Naive thymus-derived CD4-positive, alpha-beta T cell (primary cell): Measurements from ENCODE around the gene MIAT. TPM values are rescaled to one million over a fixed set of nuclear protein-coding genes. Genes with fewer than 3 reads are reported as not detected.

Experiments
- ATAC-seq: fragments of 150-1000 bp; cut with Tn5 transposase; 2 replicates; pipeline ENCODE4 v1.10.0; 2021; ENCODE audit warnings: mild to moderate bottlenecking, moderate library complexity
- CTCF ChIA-PET: fragments of 350-600 bp; sonication (Branson Sonifier 250); formaldehyde crosslinking; loops from one replicate; lab custom pipeline; 2021; ENCODE audit warnings: antibody characterized with exemption; lab: Charles Lee
- POLR2A ChIA-PET: fragments of 350-600 bp; sonication (Branson Sonifier 250); formaldehyde crosslinking; loops from one replicate; lab custom pipeline; 2021; ENCODE audit warnings: antibody characterized with exemption, inconsistent platforms; lab: Charles Lee
- DNase-seq, 9 donors: peaks; one replicate each; pipeline versions ENCODE4 v3.0.0 to v3.0.0-alpha.2; 2020 to 2022; ENCODE audit warnings: mixed read lengths in 1 of 9
- H3K27ac ChIP-seq: one replicate; pipeline ENCODE4 v1.7.0; 2013; ENCODE audit warnings: mild to moderate bottlenecking, low read depth, low read length, moderate library complexity
- H3K27me3 ChIP-seq, 2 donors: one replicate each; pipeline ENCODE4 v1.7.0; 2013; ENCODE audit warnings: low read length in 2 of 2, mild to moderate bottlenecking in 2 of 2, moderate library complexity in 2 of 2; ENCODE audit not compliant: control insufficient read depth in 2 of 2, insufficient read depth in 2 of 2
- H3K36me3 ChIP-seq, 3 experiments: 1 replicate in 2 of 3; 2 replicates in 1 of 3; pipeline ENCODE4 v1.7.0; 2013; ENCODE audit warnings: low read length in 3 of 3, mild to moderate bottlenecking in 3 of 3, moderate library complexity in 1 of 3; ENCODE audit not compliant: insufficient read depth in 3 of 3, control insufficient read depth in 2 of 3
- H3K4me1 ChIP-seq, 2 donors: one replicate each; pipeline ENCODE4 v1.7.0; 2013; ENCODE audit warnings: low read length in 2 of 2, mild to moderate bottlenecking in 2 of 2, moderate library complexity in 1 of 2; ENCODE audit not compliant: control insufficient read depth in 2 of 2, insufficient read depth in 2 of 2
- H3K4me3 ChIP-seq: 2 replicates; pipeline ENCODE4 v1.7.0; 2013; ENCODE audit warnings: mild to moderate bottlenecking, low read length
- H3K9me3 ChIP-seq, 3 experiments: 1 replicate in 2 of 3; 2 replicates in 1 of 3; pipeline ENCODE4 v1.7.0; 2013; ENCODE audit warnings: low read length in 3 of 3; ENCODE audit not compliant: control insufficient read depth in 2 of 3
- H3K27ac Mint-ChIP-seq, 9 donors: one replicate each; pipeline ENCODE4 v1.8.0; 2020 to 2022; ENCODE audit warnings: mixed read lengths in 9 of 9, mild to moderate bottlenecking in 8 of 9, moderate library complexity in 5 of 9, inconsistent platforms in 2 of 9
- H3K27me3 Mint-ChIP-seq, 5 donors: one replicate each; pipeline ENCODE4 v1.8.0; 2021 to 2022; ENCODE audit warnings: mixed read lengths in 5 of 5, mild to moderate bottlenecking in 1 of 5
- H3K36me3 Mint-ChIP-seq, 5 donors: one replicate each; pipeline ENCODE4 v1.8.0; 2020 to 2022; ENCODE audit warnings: mixed read lengths in 5 of 5, mild to moderate bottlenecking in 3 of 5, inconsistent platforms in 1 of 5
- H3K4me1 Mint-ChIP-seq, 7 donors: one replicate each; pipeline ENCODE4 v1.8.0; 2020 to 2022; ENCODE audit warnings: mixed read lengths in 7 of 7, mild to moderate bottlenecking in 3 of 7, inconsistent platforms in 1 of 7
- H3K4me3 Mint-ChIP-seq, 10 donors: one replicate each; pipeline ENCODE4 v1.8.0; 2020 to 2022; ENCODE audit warnings: mild to moderate bottlenecking in 10 of 10, mixed read lengths in 10 of 10, moderate library complexity in 6 of 10, inconsistent platforms in 2 of 10
- H3K9me3 Mint-ChIP-seq, 11 donors: one replicate each; pipeline ENCODE4 v1.8.0; 2020 to 2022; ENCODE audit warnings: mixed read lengths in 11 of 11, mild to moderate bottlenecking in 4 of 11, inconsistent platforms in 1 of 11, moderate library complexity in 1 of 11
- intact Hi-C, 2 donors: fragments of 100-400 bp; cut with micrococcal nuclease; formaldehyde crosslinking; loops; one replicate each; pipeline ENCODE4 v1.15.1; 2023
- polyA plus RNA-seq, 2 donors: library from polyadenylated mRNA; unstranded; fragments of 300-500 nt; fragmentation: Illumina TruSeq; gene quantifications; one replicate each; pipeline ENCODE4 v1.2.3, GENCODE V29; 2021
- total RNA-seq, 6 experiments: library from RNA in 5 of 6; stranded (reverse) in 5 of 6; gene quantifications; 1 replicate in 5 of 6; 2 replicates in 1 of 6; pipeline ENCODE4 v1.2.3 and lab custom pipeline; 2021 to 2026

The MIAT gene
- total and polyA plus RNA-seq, 7 experiments from 2014 or later, result 0.05 to 156 (median 35.8) TPM

DNA sequence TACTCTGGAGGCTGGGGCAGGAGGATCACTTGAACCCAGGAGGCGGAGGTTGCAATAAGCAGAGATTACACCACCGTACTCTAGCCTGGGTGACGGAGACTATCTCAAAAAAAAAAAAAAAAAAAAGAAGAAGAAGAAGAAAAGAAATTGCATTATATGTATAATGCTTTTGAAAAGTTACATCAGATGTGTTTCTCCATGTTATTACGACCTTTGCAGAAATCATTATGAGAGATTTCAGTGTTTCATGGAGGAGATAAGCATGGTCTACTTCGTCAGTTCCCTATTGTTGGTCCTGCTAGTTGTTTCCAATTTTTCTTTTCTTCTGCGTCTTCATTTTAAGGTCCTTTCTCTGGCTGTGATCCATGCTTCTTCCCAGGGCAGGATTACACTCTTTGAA is 3.0 kb downstream of the MIAT start:
- H3K36me3 Mint-ChIP-seq, result peaks cover 0 to 21% (median 0%) of the 10 kb centered on the region in 5 donors
- Histone ChIP-seq H3K27me3 (no peaks in the 10 kb centered on the region), H3K4me1 (peaks cover 25 to 26% of the 10 kb centered on the region in 2 donors), H3K36me3 (no peaks in the 10 kb centered on the region), H3K27ac (no peak overlapping the region), H3K4me3 (no peak overlapping the region), H3K9me3 (no peaks in the 10 kb centered on the region)
- ChIA-PET CTCF (interaction anchor here (0.6 kb wide), 1 partner anchor 10 kb away, joined by 6 read pairs; no protein-coding TSS in a partner anchor), POLR2A (interaction anchor here (6.5 kb wide), 1 partner anchor 12 kb away, joined by 26 read pairs; no protein-coding TSS in a partner anchor)
- ATAC-seq (no peak), DNase-seq (no peak)
- no peaks in the 10 kb centered on the region for H3K9me3 Mint-ChIP-seq
- peaks cover 0 to 10% (median 0%) of the 10 kb centered on the region in 5 donors for H3K27me3 Mint-ChIP-seq
- intact Hi-C loops, result no loop called here
- H3K27ac Mint-ChIP-seq, result peak overlapping the region in 3 of 9 donors; percentile 8 to 43 (median 14)
- H3K4me1 Mint-ChIP-seq, result peaks cover 19 to 69% (median 27%) of the 10 kb centered on the region in 7 donors
- peak overlapping the region in 1 of 10 donors; percentile 19 for H3K4me3 Mint-ChIP-seq

- no peaks in the 10 kb centered on the region for H3K27me3 ChIP-seq
- Mint-ChIP-seq H3K4me1 (peaks cover 22 to 75% (median 31%) of the 10 kb centered on the region in 7 donors), H3K36me3 (peaks cover 0 to 21% (median 0%) of the 10 kb centered on the region in 5 donors), H3K4me3 (peak overlapping the region in 1 of 10 donors; percentile 19), H3K27me3 (peaks cover 0 to 10% (median 0%) of the 10 kb centered on the region in 5 donors), H3K27ac (peak overlapping the region in 3 of 9 donors; percentile 8 to 59 (median 40)), H3K9me3 (no peaks in the 10 kb centered on the region)
- CTCF ChIA-PET, result no interaction called here
- H3K9me3 ChIP-seq, result no peaks in the 10 kb centered on the region
- DNase-seq (no peak), ATAC-seq (no peak)
- H3K4me3 ChIP-seq, result no peak overlapping the region
- POLR2A ChIA-PET, result interaction anchor here (6.5 kb wide), 1 partner anchor 11 kb away, joined by 26 read pairs; no protein-coding TSS in a partner anchor
- intact Hi-C loops, result no loop called here
- H3K36me3 ChIP-seq, result no peaks in the 10 kb centered on the region
- peaks cover 25 to 33% of the 10 kb centered on the region in 2 donors for H3K4me1 ChIP-seq
- H3K27ac ChIP-seq, result no peak overlapping the region
Measured at GRCh38 chr22:26660961-26661578, 3.7 kb downstream of the MIAT start.

DNA sequence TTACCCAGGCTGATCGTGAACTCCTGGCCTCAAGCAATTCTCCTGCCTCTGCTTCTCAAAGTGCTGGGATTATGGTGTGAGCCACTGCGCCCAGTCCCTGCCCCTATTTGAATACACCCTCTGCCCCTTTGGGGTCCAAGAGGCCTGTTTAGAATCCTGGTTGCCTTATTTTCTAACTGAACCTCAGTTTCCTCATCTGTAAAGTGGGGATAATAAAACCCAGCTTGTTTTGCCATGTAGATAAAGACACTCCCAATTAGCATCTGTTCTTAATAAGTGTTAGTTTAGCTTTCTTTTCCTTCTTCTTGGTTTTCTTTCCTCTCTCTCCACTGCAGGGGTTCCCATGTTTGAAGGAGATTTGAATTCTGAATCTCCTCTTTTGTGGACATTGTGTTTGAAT is 4.8 kb downstream of the MIAT start:
- H3K4me3 ChIP-seq, result no peak overlapping the region
- H3K9me3 Mint-ChIP-seq, result no peaks in the 10 kb centered on the region
- H3K9me3 ChIP-seq, result no peaks in the 10 kb centered on the region
- no peaks in the 10 kb centered on the region for H3K27me3 ChIP-seq
- intact Hi-C loops, result no loop called here
- no peaks in the 10 kb centered on the region for H3K36me3 ChIP-seq
- H3K27ac ChIP-seq, result no peak overlapping the region
- no peak for DNase-seq
- ATAC-seq, result no peak
- CTCF ChIA-PET, result no interaction called here
- H3K4me1 ChIP-seq, result peaks cover 25 to 30% of the 10 kb centered on the region in 2 donors
- peaks cover 0 to 10% (median 0%) of the 10 kb centered on the region in 5 donors for H3K27me3 Mint-ChIP-seq
- H3K27ac Mint-ChIP-seq, result peak overlapping the region in 3 of 9 donors; percentile 4 to 28 (median 11)
- peaks cover 22 to 71% (median 31%) of the 10 kb centered on the region in 7 donors for H3K4me1 Mint-ChIP-seq
- POLR2A ChIA-PET, result interaction anchor here (6.5 kb wide), 1 partner anchor 10 kb away, joined by 26 read pairs; no protein-coding TSS in a partner anchor
- H3K36me3 Mint-ChIP-seq, result peaks cover 0 to 22% (median 0%) of the 10 kb centered on the region in 5 donors
- no peak overlapping the region for H3K4me3 Mint-ChIP-seq

GRCh38 chr22:26663374-26663923 is 6.1 kb downstream of the MIAT start:
- peaks cover 14 to 30% of the 10 kb centered on the region in 2 donors for H3K4me1 ChIP-seq
- no peak overlapping the region for H3K27ac ChIP-seq
- Mint-ChIP-seq H3K4me1 (peaks cover 13 to 67% (median 20%) of the 10 kb centered on the region in 7 donors), H3K27ac (peak overlapping the region in 2 of 9 donors; percentile 31 to 66), H3K4me3 (peak overlapping the region in 1 of 10 donors; percentile 46), H3K36me3 (peaks cover 0 to 25% (median 0%) of the 10 kb centered on the region in 5 donors), H3K27me3 (no peaks in the 10 kb centered on the region), H3K9me3 (no peaks in the 10 kb centered on the region)
- no peaks in the 10 kb centered on the region for H3K9me3 ChIP-seq
- no peaks in the 10 kb centered on the region for H3K27me3 ChIP-seq
- DNase-seq, result no peak
- H3K4me3 ChIP-seq, result no peak overlapping the region
- intact Hi-C loops, result no loop called here
- ChIA-PET CTCF (interaction anchor here (0.6 to 4.0 kb wide), 3 partner anchors 10 to 161 kb away, joined by 3 to 20 read pairs (median 9); no protein-coding TSS in a partner anchor), POLR2A (interaction anchor here (6.5 kb wide), 1 partner anchor 9 kb away, joined by 26 read pairs; no protein-coding TSS in a partner anchor)
- no peaks in the 10 kb centered on the region for H3K36me3 ChIP-seq
- ATAC-seq, result no peak

DNA sequence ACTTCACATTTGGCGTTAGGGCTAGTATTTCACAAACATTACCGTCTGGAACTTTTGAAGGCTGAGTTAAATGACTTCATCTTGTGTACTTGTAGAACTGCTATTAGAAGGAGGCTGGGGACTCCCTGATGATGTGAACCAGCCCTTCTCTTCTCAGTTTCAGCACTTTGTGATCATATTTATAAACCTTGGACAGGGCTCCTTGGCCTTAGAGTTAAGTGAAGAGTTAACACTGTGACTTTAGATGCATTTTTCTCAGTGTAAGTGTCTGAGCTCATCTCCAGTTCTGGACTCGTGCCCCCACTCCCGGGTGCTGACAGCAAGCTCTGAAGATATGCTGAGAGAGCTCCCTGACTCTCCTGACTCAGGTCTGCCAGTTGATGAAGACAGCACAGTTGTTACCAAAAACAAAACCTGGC is 8.4 kb downstream of the MIAT start:
- H3K4me1 Mint-ChIP-seq, result peaks cover 17 to 73% (median 30%) of the 10 kb centered on the region in 7 donors

GRCh38 chr22:26667140-26667539 is 9.8 kb downstream of the MIAT start:
- Mint-ChIP-seq H3K9me3 (no peaks in the 10 kb centered on the region), H3K36me3 (peaks cover 0 to 29% (median 0%) of the 10 kb centered on the region in 5 donors), H3K27me3 (no peaks in the 10 kb centered on the region), H3K4me3 (peak overlapping the region in 1 of 10 donors; percentile 29), H3K27ac (peak overlapping the region in 1 of 9 donors; percentile 28), H3K4me1 (peaks cover 28 to 77% (median 43%) of the 10 kb centered on the region in 7 donors)
- H3K27me3 ChIP-seq, result no peaks in the 10 kb centered on the region
- ATAC-seq (no peak), DNase-seq (no peak)
- ChIA-PET CTCF (interaction anchor here (1.7 kb wide), 1 partner anchor 12 kb away, joined by 5 read pairs; no protein-coding TSS in a partner anchor), POLR2A (interaction anchor here (2.0 kb wide), 1 partner anchor 17 kb away, joined by 5 read pairs; no protein-coding TSS in a partner anchor)
- no peaks in the 10 kb centered on the region for H3K36me3 ChIP-seq
- intact Hi-C loops, result no loop called here
- no peak overlapping the region for H3K4me3 ChIP-seq
- peaks cover 35 to 46% of the 10 kb centered on the region in 2 donors for H3K4me1 ChIP-seq
- H3K9me3 ChIP-seq, result no peaks in the 10 kb centered on the region
- H3K27ac ChIP-seq, result no peak overlapping the region

More for the DNA sequence above, 8.4 kb downstream of the MIAT start:
- DNase-seq (no peak), ATAC-seq (no peak)
- Mint-ChIP-seq H3K36me3 (peaks cover 0 to 32% (median 0%) of the 10 kb centered on the region in 5 donors), H3K27ac (peak overlapping the region in 6 of 9 donors; percentile 21 to 92 (median 74)), H3K9me3 (no peaks in the 10 kb centered on the region), H3K4me3 (peak overlapping the region in 1 of 10 donors; percentile 83), H3K27me3 (no peaks in the 10 kb centered on the region)
- CTCF ChIA-PET, result interaction anchor here (0.9 to 4.0 kb wide), 8 partner anchors 8 to 182 kb away, joined by 3 to 20 read pairs (median 4); partner anchors contain the start of genes HPS4, MIAT and SRRD
- Histone ChIP-seq H3K4me3 (no peak overlapping the region), H3K27me3 (no peaks in the 10 kb centered on the region), H3K9me3 (no peaks in the 10 kb centered on the region), H3K4me1 (peaks cover 22 to 34% of the 10 kb centered on the region in 2 donors), H3K36me3 (no peaks in the 10 kb centered on the region), H3K27ac (no peak overlapping the region)
- intact Hi-C loops, result loop anchor here (1.0 kb wide), 3 partner anchors 103 to 268 kb away; no protein-coding TSS in a partner anchor
- POLR2A ChIA-PET, result interaction anchor here (0.8 to 2.5 kb wide), 7 partner anchors 8 to 386 kb away, joined by 3 to 11 read pairs (median 3); partner anchors contain the start of genes HPS4, SRRD and TFIP11
